Activated gamma-delta T cell treated with Interleukin-2 at 50 U/mL for 16 hours (primary cell): ENCODE measurements around the gene TREML2.
"Not testable (repeated sequence)": the region's sequence is repeated elsewhere in the genome, so short reads cannot be mapped to it uniquely, and the experiment has no call there.

Experiments used
- DNase-seq: peaks from one replicate; pipeline ENCODE4 v3.0.0-alpha.2; 2020

The TREML2 gene

DNA sequence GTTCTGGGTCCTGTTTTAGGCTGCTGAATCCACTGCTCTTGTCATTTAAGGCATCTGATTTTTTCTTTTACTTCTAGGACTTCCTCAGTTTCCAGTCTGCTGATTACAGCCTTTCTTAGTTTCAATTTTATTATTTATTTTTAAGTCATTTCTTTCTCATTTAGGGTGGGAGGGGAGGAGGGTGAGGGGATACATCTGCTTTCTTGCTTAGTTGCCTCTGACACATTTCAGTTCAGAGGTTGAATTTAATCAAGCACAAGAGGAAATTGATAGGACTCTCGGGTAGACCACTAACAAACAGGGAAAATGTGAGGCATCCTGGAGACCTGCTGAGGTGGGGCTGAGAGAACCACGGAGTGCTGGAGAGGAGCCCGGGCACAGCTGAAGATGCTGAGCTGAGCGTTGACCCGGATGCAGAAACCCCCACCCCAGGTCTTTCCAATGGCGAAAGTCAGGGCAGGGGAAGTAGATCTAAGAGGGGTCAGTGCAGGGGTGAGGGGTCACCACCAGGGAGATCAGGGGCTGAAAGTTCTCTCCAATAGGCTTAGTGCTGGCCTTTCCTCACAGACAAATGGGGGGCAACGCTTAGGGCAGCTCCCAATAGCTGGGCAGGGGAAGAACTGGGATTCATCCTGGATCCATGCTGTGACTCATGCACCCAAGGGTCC lies 7.6 kb upstream of the TREML2 start:
- no peak for DNase-seq

- DNase-seq: no peak
These were observed 3.2 kb upstream of the TREML2 start for GRCh38 chr6:41204156-41204555.

DNA sequence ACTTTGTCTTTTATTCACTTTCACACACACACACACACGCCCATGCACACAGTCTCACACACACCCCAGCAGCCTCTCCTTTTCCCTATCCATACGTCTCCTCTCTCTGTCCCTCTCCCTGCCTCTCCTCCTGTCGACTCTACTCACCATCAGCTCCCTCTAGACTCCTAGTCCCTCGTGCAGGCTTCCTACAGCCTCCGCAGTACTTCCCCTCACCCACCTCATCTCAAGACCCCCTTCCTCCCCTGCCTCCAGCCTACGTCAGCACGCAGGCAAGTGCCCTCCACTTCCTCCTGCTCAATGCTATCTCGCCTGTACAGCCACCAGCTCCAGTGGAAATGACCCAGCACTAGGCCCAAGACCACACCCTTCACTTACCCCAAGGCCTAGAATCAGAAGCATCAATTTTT lies 820 bp upstream of the TREML2 start:
- DNase-seq: no peak

GRCh38 chr6:41200296-41200900 lies 551 bp downstream of the TREML2 start:
- peak; percentile 51 for DNase-seq

- no peak for DNase-seq
These were observed 1.2 kb downstream of the TREML2 start for GRCh38 chr6:41199552-41200246.

- no peak for DNase-seq
These were observed 3.7 kb downstream of the TREML2 start for GRCh38 chr6:41197234-41197633.

DNA sequence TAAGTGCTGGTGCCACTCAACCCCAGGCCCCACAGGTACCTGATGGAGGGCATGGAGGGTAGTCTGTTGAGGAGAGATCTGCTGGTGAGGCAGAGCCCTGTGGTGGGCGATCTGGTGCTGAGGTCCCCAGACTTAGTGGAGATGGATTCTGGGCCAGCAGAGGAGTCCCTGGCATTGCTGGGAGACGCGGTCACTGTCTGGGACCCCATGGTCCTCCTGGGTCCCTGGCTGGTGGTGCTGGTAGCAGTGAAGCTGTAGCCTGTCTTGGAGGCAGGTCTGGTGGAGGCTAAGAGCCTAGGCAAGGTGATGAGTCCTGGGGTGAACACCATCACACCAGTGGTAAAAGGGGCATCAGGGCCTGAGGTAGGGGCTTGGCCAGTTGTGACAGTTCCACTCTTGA lies 6.6 kb downstream of the TREML2 start:
- no peak for DNase-seq

DNA sequence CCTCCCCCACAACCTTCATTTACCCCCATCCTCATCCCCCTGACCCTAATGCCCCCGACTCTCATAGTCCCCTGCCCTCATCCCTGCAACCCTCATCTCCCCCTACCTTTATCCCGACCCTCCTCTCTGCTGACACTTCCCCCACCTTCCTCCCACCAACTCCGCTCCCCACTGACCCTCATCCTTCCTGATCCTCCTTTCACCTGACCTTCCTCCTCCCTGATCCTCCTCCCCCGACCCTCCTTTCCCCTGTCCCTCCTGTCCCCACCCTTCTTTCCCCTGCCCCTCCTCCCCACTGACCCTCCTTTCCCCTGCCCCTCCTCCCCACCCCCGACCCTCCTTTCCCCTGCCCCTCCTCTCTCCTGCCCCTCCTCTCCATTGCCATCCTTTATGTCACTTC lies 7.1 kb downstream of the TREML2 start:
- no peak for DNase-seq

DNA sequence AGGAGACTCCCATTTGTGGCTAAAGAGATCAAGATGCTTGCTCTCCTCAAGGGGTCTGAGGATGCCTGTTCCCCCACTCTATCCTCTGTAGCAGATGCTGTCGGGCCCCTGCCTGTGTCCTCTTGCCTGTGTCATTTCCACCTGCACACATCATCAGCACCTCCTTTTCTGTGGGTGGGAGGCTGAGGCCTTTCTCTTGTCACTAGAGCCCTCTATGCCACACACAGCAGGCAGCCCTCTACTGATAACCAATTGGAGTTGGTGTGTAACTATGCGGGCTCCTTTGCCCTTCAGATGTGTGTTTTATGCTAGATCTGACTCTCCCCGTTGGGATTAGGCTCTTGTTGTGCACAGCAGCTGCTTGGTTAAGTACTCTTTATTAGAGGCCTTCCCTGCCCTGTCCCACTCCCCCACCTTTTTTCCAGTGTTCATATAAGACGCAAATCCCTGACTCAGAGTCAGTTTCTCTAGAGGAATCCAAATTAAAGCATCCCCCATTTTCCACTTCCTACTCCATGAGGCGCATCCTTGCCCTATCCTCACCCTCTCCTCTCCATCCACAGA lies 7.7 kb downstream of the TREML2 start:
- DNase-seq: no peak

- DNase-seq: peak; percentile 33
These were observed 9.4 kb downstream of the TREML2 start for GRCh38 chr6:41191569-41191968.

GRCh38 chr6:41190791-41191190 lies 10.2 kb downstream of the TREML2 start:
- DNase-seq: no peak

DNA sequence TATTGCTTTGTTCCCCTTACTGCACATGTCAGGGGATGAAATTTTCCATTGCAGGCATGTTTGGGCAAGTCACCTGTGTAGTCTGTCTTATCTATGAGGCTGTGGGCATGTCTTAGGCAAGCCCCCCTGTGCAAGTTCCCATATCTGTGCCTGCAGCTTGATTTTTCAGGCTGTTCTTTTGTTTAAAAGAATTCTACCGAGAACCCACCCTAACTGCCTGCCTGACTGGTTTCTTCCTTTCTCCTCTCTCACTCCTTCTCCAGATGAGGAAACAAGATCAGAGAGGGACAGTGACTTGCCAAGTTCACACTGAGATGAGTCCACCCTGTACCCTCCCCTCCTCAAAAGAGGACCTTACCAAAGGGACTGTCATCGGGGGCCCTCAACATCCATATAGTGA lies 11.0 kb downstream of the TREML2 start:
- DNase-seq: no peak

DNA sequence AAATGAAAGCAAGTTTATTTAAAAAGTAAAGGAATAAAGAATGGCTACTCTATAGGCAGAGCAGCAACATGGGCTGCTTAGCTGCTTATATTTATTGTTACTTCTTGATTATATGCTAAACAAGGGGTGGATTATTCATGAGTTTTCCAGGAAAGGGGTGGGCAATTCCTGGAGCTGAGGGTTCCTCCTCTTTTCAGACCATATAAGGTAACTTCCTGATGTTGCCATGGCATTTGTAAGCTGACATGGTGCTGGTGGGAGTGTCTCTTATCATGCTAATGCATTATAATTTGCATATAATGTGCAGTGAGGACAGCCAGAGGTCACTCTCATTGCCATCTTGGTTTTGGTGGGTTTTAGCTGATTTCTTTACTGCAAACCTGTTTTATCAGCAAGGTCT lies 11.9 kb downstream of the TREML2 start:
- not testable (repeated sequence) for DNase-seq

DNA sequence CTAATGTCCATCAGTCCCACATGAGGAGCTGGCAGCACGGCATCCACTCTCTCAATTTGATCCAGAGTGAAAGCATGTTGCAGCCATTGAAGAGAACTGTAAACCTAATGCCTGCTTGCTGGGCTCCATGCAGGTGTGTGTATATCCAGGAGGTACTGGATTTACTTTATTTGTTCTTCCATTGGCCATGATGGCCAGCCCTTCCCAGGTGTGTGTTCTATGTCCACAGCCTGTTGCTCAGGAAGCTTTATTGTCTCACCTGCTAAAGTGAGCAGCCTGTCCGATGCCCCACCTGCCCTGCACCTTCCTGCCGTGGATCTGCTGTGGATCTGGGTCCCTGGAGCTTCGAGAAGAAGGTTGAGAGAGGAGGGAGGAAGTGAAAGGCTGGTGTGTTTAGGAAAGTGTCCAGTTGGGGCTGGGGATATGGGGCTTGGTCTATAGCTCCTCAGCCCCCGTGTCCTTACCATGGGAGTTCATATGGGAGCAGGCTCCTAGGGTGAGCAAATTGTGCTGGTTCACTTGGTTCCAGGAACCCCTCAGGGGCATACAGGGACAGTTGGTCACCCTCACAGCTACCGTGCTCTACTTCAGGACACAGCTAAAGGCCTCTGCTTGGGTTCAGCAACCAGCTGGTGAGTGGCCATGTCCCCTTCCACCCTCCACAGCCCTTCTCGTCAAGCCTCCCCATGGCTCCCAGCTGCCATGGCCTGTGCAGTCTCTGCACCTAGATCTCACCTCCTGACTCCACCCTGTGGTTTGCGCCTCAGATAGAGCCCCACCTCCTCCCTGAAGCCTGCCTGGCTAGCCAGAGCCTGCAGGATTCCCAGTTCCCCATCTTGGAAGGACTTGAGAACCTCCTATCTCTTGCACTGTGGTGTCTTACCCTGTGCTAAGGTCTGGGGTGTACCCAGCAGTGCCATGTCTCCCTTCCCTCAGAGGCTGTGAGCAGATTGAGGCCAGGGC lies 12.7 kb downstream of the TREML2 start:
- DNase-seq: no peak

GRCh38 chr6:41186031-41186562 lies 14.9 kb downstream of the TREML2 start:
- DNase-seq: no peak

DNA sequence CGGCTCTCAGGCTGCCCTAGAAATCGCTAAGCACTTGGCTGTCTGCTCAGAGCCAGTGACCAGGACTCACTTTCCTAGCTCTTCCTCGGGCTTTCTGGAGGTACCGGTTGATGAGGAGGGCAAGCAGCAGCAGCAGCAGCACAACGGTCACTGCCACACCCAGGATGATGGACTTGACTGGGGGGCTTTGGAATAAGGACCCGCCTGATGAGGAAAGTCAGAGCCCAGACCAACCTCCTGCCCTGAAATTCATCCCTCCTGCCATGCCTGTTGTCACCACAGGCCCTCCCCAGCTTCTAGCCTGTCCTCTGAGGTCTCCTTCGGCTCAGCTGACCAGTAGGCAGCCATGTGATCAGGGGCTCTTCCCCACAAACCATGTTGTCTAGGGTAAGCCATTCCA lies 16.2 kb downstream of the TREML2 start:
- DNase-seq: no peak

DNA sequence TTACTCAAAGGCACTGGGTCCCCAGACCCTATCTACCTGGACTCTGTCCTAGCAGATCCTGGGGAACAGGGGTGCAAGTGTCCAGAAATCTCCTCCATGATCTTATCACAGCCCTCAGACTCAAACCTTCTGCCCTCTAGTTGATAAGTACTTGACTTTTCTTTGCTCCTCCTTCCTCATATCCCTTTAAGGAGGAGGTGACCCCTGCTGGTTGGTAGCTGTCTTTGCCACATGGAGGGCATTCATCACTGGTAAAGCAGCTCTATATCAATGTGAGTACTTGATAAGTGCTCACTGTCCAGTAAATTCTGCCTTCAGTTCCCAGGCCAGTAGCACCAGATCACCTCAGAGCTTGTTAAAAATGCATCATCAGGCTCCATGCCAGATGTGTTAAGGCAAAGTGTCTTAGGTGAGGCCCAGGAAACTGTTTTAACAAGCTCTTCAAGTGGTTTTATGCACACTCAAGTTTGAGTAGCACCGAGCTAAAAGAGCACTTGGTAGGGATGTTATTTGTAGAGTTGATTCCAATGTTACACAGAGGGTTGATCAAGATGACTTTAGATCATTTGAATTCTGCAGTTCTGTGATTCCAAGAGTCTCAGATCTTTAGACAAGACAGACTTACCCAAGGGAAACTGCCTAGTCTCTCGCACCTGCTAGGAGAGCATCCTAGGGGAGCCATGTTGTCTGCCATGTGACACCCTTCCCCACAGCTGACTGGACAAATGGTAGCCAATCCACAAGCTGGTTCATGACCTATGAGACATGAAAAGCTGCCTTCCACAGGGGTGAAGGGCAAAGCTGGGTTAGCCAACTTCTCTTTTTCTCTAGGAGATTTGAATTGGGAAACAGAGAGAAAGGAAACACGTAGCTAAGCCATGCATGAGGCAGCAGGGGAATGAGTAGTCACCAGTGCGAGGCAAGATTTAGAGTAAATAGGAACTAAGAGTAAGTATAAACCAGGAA lies 18.6 kb downstream of the TREML2 start:
- DNase-seq: peak; percentile 49

DNA sequence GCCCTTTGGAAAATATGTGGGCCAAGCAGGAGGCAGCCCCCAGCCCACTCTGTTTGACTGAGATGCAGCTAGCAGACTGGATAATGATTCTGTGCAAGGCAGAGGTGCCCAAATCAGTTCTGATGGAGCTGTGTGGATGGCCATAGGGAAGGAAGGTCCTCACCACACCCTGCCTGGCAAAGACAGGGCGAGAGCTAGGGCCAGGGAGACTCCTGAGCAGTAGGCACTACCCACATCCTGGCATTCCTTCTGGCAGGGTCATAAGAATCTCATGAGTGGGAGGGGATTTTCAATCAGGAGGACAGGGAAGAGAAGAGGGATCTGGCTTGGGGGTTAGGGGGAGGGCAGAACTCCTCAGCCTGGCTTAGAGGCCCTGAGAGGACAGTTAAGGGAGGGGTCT lies 19.4 kb downstream of the TREML2 start:
- DNase-seq: no peak

- DNase-seq: no peak
These were observed 21.8 kb downstream of the TREML2 start for GRCh38 chr6:41179163-41179562.

GRCh38 chr6:41177695-41178094 lies 23.3 kb downstream of the TREML2 start:
- no peak for DNase-seq

GRCh38 chr6:41177287-41177686 lies 23.7 kb downstream of the TREML2 start:
- no peak for DNase-seq
